Stomach (tissue), 4 donors: ENCODE data around the gene PHF1.

ENCODE experiments used
- POLR2A ChIP-seq, 4 donors: fragments of 450-650 bp; IDR thresholded peaks; one replicate each; pipeline ENCODE4 v1.6.1; 2016; ENCODE audit warnings: antibody characterized with exemption in 4 of 4, control low read depth in 2 of 4, mild to moderate bottlenecking in 1 of 4, moderate library complexity in 1 of 4
- TF ChIP-seq, protein P1 (sequence below), 7 experiments: fragments of 450-650 bp in 4 of 7; fragments of 200-600 bp in 3 of 7; sonication (generic) in 3 of 7; IDR thresholded peaks; one replicate each; pipeline ENCODE4 v1.5.1; 2016 to 2019; ENCODE audit warnings: antibody characterized with exemption in 7 of 7, control low read depth in 2 of 7, mild to moderate bottlenecking in 1 of 7

DNA sequence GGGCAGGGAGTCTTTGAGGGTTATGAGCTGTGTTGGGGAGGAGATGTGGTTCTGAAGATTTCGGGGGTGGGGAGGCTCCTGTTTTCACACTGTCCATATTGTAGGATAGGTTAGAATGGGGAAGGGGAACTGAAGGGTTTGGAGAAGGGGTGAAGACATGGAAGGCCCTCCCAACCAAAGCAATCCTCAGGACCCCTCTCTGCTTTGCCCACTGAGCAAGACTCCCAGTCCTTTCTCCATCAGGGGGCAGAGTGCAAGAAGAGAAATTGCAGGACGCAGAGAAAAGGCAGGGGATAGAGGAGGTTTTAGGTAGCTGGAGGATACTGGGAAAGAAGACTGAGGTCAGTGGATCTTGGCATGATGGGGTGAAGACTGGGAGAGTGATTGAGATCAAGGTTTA lies 13.0 kb downstream of the PHF1 start:
- TF ChIP-seq POLR2A (IDR thresholded peaks at IDR 0.05) = no peak
- TF ChIP-seq, protein P1, sequence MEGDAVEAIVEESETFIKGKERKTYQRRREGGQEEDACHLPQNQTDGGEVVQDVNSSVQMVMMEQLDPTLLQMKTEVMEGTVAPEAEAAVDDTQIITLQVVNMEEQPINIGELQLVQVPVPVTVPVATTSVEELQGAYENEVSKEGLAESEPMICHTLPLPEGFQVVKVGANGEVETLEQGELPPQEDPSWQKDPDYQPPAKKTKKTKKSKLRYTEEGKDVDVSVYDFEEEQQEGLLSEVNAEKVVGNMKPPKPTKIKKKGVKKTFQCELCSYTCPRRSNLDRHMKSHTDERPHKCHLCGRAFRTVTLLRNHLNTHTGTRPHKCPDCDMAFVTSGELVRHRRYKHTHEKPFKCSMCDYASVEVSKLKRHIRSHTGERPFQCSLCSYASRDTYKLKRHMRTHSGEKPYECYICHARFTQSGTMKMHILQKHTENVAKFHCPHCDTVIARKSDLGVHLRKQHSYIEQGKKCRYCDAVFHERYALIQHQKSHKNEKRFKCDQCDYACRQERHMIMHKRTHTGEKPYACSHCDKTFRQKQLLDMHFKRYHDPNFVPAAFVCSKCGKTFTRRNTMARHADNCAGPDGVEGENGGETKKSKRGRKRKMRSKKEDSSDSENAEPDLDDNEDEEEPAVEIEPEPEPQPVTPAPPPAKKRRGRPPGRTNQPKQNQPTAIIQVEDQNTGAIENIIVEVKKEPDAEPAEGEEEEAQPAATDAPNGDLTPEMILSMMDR (IDR thresholded peaks at IDR 0.05) = no peak
